GM12874 (cell line): ENCODE measurements around the gene RPS19BP1.

Source experiments
- TF ChIP-seq, protein P1 (sequence below): IDR thresholded peaks from 2 replicates; pipeline ENCODE4 v1.5.1; 2011; ENCODE audit warnings: low read depth, mild to moderate bottlenecking, control low read depth, low read length, moderate library complexity; ENCODE audit not compliant: insufficient read depth

The RPS19BP1 gene

DNA sequence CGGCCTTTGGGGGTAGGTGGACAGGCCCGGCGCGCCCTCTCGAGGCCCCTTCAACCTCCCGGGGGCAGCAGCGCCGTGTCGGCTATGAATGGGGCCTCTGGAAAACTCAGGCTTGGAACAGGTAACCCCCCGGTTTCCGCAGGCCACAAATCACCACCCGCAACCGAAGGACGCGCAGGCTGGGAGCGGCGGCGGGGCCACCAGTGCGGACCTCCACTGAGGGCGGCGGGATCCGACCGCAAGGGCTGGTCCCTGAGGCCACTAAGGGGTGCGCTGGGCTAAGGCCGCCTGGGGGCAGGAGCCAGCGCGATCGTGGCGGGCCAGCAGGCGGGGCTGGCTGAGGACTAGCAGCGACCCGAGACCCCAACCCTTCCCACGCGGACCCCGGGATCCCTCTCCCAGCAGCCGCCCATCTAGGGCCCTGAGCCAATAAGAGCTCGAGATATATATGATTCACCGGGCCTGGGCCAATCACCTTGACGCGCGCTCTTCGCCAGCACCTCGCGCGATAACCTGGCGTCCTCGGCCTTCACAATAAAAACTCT lies 12.8 kb downstream of the RPS19BP1 start:
- TF ChIP-seq, protein P1, sequence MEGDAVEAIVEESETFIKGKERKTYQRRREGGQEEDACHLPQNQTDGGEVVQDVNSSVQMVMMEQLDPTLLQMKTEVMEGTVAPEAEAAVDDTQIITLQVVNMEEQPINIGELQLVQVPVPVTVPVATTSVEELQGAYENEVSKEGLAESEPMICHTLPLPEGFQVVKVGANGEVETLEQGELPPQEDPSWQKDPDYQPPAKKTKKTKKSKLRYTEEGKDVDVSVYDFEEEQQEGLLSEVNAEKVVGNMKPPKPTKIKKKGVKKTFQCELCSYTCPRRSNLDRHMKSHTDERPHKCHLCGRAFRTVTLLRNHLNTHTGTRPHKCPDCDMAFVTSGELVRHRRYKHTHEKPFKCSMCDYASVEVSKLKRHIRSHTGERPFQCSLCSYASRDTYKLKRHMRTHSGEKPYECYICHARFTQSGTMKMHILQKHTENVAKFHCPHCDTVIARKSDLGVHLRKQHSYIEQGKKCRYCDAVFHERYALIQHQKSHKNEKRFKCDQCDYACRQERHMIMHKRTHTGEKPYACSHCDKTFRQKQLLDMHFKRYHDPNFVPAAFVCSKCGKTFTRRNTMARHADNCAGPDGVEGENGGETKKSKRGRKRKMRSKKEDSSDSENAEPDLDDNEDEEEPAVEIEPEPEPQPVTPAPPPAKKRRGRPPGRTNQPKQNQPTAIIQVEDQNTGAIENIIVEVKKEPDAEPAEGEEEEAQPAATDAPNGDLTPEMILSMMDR = peak; percentile 44

DNA sequence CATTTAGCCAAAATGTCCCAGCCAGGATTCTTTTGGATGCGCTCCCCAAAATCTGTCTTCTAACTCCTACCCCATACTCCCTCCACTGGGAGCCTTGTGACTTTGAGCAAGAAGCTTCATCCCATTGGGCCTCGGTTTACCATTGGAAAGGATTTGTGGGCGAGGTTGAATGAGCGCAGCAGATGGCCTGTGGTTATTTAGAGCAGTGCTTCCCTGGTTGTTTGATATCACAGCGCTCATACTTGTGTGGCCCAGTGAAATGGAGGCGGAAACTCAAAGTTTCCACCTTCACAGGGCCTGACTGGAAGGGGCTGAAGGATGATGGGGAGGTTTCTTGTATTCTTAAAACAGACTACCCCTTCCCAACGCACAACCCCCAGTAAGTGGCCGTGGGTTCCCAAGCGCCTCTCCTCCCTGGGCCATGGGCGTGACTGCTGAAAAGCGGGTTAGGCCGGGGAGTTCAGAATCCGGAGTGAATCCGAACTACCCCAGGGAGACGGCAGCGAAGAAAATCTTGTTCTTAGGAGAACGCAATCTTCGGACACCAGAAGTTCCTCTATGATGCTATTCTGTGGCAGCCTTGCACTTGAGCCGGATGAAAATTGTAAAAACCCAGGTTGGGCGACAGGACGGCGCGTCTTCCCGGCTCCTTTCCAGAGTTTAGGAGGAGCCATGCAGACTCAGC lies 13.4 kb downstream of the RPS19BP1 start:
- TF ChIP-seq, protein P1 = no peak

DNA sequence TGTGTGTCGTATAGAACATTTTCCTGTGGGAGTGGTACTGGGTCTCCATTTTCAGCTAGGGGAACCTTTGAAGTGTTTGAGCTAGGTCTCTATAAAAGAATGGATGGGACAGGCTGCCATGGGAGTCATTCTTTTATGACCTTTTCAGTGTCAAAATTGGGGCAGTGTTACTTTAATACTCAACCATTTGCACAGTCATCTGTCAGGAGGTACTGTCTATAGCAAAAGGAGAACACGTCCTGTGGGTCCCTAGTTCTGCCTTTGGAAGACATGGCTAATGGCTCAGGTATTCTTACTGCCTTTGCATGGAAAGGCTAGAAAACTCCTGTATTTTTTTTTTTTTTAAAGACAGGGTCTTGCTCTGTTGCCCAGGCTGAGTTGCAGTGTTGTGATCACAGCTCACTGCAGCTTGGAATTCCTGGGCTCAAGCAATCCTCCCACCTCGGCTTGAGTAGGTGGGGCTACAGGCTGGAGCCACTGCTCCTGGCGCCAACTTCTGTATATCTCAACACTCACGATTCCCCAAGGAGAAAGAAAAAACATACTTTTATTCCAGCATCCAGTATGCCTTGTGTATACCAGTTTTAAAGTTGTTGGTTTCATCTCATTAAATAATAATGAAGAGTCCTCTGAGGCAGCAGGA lies 14.3 kb downstream of the RPS19BP1 start:
- TF ChIP-seq, protein P1 = no peak

DNA sequence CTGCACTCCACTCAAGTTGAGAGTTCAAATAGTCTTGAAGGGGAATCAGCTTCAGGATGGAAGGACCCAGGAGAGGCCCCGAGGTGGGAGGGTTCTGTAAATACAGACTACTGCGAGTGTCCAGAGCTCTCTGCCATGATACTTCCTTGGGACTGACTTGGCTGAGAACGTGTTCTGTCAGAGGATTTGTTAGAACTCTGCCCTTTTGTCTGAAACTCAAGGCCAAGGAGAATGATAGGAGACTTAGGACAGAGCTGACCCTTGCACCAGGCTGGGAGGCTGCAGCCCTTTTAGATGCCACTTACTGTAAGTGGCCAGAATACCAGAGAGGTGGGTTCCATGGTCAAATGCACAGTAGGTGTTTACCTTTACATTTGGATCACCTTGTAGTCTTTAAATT lies 15.1 kb downstream of the RPS19BP1 start:
- TF ChIP-seq, protein P1 = no peak

DNA sequence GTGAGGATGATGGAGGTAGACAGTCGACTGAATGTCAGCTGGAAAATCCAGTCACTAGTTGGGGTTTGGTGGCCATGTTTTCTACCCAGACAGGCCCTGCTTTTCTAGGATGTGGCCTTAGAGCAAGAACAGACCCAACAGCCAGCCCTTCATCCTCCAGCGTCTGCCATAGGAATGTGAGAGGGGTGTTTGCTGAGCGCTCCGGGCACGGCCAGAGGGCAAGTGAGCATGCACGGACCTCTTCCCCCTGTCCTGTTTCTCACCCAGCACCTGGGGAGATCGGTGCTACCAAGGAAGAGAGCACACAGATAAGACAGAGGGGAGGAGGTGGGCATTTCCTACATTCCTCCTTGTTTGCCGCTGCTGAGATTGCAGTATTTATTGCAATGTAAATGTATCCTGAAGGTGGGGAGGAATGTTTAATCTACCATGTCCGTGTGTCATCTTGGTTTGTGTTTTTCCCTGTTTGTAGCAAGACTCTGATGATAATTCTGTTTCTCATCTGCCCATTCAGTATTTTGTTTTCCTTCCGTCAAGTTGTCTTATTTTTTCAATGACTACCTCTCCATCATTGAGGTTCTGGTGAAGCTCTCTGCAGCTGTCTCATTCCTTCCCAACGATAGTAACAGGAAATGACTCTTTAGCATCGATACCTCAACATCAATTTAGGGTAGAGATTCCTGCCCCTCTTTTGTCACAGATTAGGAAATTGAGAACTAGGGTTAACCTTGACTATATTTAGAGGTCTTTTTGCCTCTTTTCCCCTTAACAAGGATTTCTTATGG lies 17.1 kb downstream of the RPS19BP1 start:
- TF ChIP-seq, protein P1 = no peak

DNA sequence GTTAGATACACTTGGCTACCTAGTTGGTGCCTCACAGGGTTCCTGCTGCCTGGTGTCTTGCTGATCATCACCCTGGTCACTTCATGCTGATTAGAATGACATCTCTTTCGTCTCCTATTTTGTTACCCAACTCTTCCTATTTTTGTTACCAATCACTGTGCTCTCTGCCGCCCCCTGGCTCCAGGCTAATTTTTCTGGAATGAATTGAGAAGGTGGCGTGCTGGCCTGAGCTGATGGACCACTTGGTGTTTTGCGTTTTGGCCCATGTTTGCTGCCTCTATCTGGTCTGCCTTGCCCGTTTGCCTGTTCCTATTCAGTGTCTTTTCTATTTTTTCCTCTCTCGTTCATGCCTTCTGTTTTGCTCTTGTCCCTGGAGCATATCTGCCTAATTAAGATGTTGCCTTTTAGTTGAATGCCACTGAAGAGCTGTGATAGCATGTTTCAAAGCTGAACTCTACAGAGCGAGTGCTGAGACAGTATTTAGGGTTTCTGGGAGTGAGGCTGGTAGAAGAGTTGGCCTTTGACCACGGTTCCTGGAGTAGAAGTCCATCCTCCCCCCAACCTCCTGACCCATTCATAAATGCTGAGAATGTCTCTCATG lies 18.1 kb downstream of the RPS19BP1 start:
- TF ChIP-seq, protein P1 = peak; percentile 70

DNA sequence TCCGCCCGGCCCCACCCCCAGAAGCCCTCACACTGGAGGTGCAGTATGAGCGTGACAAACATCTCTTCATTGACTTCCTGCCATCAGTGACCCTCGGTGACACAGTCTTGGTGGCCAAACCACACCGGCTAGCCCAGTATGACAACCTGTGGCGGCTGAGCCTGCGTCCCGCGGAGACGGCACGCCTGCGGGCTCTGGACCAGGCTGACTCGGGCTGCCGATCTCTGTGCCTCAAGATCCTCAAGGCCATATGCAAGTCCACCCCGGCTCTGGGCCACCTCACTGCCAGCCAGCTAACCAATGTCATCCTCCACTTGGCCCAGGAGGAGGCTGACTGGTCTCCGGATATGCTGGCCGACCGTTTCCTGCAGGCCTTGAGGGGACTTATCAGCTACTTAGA lies 18.8 kb downstream of the RPS19BP1 start:
- TF ChIP-seq, protein P1 = no peak
